Right ventricle myocardium inferior (tissue), 1 donor: ENCODE measurements around the gene TM4SF4. TPM values are rescaled to one million over a fixed set of nuclear protein-coding genes. Genes with fewer than 3 reads are reported as not detected.

Experiments used
- total RNA-seq: library from RNA; stranded (reverse); fragmentation: NEBNext Ultra II Directional; extraction: Animal tissue kit (Norgen Biotek cat#: 25700); gene quantifications from one replicate; pipeline ENCODE4 v1.2.1, GENCODE V29; 2021
- donor health status: DM: no; HTN: yes; CAD: no; lungs with severe emphysema.

TM4SF4 gene
- total RNA-seq, 1 donor from 2014 or later, result not detected

Other genes starting within 250 kb of the TM4SF4 start
- 15.8 TPM for gene TM4SF18, start 141.1 kb upstream of the TM4SF4 start, total RNA-seq
- 124 TPM for gene TM4SF1, start 97.0 kb upstream of the TM4SF4 start, total RNA-seq
- 42.6 TPM for gene WWTR1, start 183.3 kb downstream of the TM4SF4 start, total RNA-seq